Stimulated activated naive CD4-positive, alpha-beta T cell treated with Interleukin-2 at 50 U/mL for 16 hours (primary cell): ENCODE measurements around the gene SLC17A7.
"Not testable (repeated sequence)": the region's sequence is repeated elsewhere in the genome, so short reads cannot be mapped to it uniquely, and the experiment has no call there.

Experiments used
- DNase-seq: peaks from one replicate; lab custom pipeline; 2025; lab: John Stamatoyannopoulos, UW

Gene SLC17A7

DNA sequence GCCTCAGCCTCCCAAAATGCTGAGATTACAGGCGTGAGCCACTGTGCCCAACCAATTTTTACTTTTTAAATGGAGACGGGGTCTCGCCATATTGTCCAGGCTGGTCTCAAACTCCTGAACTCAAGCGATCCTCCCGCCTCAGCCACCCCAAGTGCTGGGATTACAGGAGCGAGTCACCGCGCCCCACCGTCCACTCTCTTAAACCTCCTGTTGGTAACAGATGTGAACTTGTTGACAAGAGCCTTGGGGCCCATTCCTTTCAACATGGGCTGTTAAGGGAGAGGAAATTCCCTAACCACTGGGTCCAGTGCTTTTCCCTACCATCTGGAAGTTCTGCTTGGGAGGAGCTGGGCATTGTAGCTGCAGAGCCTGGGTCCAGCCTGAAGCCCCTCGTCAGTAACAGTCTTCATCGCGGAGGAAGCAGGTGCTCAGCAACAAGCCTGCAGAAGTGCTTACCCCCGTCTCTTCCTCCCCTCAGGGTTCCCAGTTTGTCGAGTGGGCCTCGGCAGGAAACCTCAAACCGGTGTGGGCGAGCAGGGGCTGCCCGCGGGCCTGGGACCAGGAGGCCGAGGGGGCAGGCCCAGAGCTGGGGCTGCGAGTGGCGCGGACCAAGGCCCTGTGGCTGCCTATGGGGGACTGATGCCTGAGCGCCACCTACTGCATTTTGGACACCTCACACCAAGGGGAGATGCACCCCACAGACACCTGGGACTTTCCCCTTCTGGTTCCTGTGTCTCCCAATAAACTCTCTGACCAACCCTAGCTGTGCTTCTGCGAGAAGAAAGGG, 28.7 kb upstream of the SLC17A7 start:
- peak; percentile 69 for DNase-seq

DNA sequence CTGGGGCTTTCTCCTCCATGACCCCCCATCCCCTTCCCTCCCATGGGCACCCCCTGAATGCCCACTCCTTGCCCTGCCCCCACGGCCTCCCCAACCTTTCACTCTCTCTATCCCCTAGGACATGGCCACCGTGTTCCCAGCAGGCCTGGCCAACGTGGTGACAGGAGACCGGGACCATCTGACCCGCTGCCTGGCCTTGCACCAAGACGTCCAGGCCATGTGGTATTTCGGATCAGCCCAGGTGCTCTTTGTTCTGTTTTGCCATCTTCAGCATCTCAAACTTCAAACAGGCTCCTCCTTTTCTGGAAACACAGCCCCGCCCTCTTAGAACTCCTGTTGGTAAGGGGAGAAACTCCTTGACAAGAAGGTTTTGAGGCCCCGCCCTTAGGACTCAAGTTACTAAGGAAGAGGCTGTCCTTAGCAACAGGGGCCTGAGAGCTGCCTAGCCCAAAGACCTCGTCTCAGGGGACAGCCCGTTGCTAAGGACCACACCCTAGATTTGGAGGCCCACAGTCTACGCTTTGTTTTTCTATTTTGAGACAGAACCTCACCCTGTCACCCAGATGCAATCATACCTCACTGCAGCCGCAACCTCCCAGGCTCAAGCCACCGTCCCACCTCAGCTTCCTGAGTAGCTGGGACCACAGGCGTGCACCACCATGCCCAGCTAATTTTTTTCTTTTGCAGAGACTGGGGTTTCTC, 27.6 kb upstream of the SLC17A7 start:
- DNase-seq = peak; percentile 85

DNA sequence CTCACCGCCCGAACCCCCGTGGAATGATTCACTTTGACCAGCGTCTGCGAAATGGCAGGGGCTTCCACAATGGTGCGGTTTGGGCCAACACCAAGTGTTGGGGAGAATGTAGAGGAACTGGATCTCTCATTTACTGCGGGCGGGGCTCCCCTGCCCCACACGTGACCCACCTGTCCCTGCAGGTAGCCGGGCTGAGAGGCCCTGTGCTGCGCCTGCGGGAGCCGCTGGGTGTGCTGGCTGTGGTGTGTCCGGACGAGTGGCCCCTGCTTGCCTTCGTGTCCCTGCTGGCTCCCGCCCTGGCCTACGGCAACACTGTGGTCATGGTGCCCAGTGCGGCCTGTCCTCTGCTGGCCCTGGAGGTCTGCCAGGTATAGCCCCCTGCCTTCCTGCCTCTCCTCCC, 26.9 kb upstream of the SLC17A7 start:
- DNase-seq = no peak

DNA sequence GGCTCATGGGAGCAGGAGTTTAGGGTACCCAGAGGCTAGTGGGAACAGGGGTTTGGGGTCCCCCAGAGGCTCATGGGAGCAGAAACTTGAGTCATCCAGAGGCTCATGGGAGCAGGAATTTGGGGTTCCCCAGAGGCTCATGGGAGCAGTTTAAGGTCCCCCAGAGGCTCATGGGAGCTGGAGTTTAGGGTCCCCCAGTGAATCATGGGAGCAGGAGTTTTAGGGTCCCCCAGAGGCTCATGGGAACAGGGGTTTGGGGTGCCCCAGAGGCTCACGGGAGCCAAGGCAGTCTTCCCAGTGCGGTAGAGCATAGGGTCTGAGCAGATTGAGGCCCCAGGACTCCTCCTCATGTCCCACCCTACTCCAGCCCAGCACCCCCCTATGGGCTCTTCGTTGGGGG, 24.0 kb upstream of the SLC17A7 start:
- DNase-seq = no peak

DNA sequence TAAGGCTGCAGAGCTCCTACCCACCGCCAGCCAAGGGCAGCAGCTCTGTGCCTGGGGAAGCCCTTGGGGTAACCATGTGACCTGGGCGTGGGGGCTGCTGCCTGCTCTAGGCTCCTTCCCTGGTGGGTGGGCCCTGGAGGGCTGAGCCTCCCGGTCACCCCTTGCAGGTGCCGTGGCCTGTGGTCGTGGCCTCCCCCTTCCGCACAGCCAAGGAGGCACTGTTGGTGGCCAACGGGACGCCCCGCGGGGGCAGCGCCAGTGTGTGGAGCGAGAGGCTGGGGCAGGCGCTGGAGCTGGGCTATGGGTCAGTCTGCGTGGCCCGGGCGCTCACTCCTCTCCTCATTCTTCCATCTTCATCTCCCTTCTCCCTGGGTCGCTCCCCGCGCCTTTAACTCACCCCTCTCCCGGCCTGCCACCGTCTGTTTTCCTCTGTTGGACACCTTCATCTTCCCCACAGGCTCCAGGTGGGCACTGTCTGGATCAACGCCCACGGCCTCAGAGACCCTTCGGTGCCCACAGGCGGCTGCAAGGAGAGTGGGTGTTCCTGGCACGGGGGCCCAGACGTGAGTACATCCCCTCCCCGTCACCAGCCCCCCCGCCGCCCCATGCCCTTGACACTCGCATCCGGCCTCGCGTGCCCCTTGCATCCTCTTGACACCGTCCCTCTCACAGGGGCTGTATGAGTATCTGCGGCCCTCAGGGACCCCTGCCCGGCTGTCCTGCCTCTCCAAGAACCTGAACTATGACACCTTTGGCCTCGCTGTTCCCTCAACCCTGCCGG, 22.8 kb upstream of the SLC17A7 start:
- DNase-seq = no peak

DNA sequence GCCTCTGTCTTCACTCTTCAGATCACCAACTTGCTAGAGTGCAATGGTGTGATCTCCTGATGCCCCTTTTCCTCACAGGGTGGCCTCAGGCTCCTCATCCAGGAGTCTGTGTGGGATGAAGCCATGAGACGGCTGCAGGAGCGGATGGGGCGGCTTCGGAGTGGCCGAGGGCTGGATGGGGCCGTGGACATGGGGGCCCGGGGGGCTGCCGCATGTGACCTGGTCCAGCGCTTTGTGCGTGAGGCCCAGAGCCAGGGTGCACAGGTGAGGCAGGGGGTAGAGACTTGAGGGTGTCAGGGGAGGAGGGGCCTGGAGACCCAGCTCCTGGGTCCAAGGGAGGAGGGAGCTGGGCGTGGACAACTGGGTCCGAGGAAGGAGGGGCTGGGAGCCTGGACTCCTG, 21.2 kb upstream of the SLC17A7 start:
- no peak for DNase-seq

DNA sequence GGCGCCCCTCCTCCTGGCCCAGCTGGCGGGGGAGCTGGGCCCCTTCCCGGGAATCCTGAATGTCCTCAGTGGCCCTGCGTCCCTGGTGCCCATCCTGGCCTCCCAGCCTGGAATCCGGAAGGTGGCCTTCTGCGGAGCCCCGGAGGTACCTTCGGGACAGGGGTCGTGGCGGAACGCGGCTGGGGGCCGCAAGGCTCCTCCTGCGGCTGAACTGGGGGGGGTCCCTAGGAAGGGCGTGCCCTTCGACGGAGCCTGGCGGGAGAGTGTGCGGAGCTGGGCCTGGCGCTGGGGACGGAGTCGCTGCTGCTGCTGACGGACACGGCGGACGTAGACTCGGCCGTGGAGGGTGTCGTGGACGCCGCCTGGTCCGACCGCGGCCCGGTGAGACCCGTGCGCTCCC, 20.3 kb upstream of the SLC17A7 start:
- DNase-seq = no peak

DNA sequence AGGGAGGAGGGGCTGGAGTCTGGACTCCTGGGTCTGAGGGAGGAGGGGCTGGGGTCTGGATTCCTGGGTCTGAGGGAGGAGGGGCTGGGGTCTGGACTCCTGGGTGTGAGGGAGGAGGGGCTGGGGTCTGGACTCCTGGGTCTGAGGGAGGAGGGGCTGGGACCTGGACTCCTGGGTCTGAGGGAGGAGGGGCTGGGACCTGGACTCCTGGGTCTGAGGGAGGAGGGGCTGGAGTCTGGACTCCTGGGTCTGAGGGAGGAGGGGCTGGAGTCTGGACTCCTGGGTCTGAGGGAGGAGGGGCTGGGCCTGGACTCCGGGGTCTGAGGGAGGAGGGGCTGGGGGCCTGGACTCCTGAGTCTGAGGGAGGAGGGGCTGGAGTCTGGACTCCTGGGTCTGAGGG, 19.8 kb upstream of the SLC17A7 start:
- not testable (repeated sequence) for DNase-seq

DNA sequence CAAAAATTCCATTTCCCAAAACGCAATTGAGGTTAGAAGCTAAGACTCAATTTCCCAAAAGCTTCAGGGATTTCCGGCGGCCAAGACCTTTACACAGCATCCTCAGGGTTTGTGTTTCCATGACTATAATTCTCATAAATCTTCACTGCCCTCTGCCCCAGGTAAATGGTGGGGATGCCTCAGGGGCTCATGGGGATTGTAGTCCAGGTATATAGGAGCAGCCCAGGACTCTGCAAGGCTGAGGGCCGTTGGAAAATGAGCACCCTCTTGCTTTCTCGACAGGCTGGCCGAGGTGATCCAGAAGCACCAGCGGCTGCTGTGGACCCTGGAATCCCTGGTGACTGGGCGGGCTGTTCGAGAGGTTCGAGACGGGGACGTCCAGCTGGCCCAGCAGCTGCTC, 18.1 kb upstream of the SLC17A7 start:
- DNase-seq = no peak

DNA sequence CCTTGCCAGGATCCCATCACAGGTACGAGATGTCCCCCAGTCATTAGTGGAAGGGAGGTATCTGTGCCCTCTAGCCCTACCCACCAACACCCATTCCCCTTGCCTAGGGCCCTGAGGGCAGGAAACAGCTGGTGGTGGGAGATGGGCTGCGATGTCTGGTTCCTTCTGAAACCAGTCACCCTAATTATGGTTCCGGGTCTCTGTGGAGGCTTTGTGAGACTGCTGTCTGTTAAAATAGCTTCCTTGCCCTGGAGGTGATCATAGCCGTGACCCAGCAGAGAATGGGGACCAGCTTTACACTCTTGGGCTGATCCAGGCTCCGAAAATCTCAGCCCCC, 17.2 kb upstream of the SLC17A7 start:
- DNase-seq = no peak

DNA sequence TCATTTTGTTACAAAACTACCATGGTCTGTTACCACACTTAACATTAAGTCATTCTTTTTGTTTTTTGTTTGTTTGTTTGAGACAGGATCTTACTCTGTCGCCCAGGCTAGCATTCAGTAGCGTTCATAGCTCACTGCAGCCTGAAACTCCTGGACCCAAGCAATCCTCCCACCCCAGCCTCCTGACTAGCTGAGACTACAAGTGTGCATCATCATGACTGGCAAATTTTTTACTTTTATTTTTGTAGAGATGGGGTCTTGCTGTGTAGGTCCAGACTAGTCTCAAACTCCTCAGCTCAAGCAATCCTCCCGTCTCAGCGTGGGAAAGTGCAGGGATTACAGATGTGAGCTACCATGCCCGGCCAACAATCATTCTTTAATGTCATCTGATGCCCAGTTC, 15.0 kb upstream of the SLC17A7 start:
- DNase-seq = no peak

DNA sequence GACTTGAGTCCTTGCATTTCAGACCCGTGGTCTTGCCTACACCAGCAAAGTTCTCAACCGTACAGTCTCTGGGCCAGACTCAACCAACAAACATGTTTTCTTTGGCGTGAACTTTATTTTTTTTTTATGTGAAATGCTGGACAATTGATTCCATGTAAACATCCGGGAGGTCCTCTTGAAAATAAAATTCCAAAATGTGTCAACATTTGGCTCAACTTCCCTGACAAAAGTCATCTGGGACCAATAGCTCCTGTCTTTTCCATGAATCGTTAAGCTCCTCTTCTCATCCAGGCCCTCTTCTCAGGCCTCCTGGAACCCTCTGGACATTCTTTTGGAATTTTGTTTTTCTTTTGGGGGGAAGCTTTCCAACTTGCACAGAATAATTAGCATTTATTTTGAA, 14.4 kb upstream of the SLC17A7 start:
- no peak for DNase-seq

DNA sequence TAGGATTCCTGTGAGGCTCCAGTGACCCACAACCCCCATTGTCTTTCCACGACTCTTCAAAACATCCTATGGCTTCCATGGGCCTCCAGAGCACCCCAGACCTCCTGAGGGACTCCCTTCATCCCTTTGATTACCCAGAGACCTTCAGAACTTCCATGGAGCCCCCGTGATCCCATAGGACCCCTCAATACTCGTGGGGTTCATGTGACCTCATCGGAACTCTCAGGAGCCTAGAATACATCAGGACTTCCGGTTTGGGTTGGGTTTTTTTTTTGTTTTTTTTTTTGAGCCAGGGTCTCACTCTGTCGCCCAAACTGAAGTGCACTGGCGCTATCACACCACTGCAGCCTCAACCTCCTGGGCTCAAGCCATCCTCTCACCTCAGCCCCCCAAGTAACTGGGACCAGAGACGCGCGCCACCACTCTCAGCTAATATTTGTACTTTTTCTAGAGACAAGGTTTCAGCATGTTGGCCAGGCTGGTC, 12.5 kb upstream of the SLC17A7 start:
- DNase-seq = no peak

DNA sequence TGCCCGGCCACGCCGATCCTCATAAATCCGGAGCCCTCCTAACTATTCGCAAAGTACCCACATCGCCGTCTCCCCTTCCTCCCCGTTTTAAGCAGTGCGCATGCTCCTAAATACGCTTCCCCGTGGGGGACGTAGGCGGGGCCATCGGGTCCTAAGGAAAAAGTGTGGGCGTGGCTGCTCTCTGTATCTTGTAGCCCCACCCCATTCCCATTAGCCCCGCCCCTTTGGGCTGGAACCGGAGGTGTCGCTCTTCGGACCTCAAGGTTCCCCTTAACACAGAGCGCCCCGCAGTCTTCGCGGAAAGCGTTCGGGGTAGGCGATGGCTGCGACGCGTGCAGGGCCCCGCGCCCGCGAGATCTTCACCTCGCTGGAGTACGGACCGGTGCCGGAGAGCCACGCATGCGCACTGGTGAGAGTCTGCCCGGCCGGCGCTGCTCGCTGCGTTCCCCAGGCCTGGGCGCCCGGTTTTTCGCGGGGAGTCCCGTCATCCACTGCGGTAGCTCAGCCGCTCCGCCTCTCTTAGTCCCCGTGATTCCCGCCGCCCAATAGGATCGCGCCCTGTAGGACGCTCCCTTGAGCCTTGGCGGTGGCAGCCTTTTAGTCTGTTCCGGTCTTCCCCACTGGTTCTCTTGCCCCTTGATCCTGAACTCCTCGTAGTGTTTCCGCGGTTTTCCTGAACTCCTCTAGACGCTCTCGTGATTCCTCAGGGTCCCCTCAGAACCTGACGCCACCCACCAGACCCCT, 11.9 kb upstream of the SLC17A7 start, which contains the start of gene ALDH16A1:
ALDH16A1 (plus strand) TSS at position 213 of the 744 bp plus-strand sequence; CDS start at position 320, 107 bp downstream.
- DNase-seq = peak; percentile 98

DNA sequence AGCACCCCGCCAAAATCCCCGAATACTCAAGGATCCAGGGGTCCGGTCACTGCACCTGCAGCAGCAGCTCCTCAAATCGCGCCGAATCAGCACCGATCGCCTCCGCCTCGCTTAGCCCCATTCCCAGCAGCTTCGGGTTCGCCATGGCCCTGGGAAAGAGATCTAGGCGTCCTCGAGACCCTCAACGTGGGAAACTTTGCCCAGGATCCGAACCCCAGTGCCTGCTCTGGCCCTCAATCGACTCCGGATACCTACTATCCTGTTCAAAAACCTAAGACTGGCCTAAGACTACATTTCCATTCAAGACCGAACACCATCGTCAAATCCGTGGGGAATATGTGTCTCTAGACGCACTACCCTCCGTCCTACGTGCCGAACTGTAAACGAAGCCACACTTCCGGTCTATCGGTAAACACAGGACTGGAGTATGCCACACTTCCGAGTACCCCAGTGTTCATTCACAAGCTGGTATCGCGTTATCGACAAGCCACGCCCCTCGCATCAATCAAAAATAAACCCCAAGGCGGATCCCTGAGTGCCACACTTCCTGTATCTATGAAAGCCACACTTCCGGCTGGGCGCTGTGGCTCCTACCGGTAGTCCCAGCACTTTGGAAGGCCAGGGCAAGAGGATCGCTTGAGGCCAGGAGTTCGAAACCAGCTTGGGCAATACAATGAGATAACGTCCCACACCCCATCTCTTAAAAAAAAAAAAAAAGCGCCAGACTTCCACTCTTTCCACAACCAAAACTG, 10.3 kb upstream of the SLC17A7 start, which contains the start of gene PIH1D1:
PIH1D1 (minus strand) TSS at position 385 of the 752 bp plus-strand sequence; CDS start at position 145, 240 bp downstream.
- DNase-seq = peak; percentile 93

DNA sequence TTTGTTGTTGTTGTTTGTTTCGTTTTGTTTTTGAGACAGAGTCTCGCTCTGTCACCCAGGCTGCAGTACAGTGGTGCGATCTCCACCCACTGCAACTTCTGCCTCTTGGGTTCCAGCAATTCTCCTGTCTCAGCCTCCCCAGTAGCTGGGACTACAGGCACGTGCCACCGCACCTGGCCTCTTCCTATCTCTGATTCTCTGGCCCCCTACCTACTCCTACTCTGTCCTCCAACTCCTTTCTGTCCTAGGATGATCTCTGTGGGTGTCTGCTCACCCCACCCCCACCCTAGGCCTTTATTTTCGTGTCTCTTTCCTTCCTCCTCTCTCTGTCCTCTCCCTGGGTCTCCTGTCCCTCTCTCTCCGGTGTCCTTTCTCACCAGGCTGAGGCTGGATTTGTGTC, 9.1 kb upstream of the SLC17A7 start:
- no peak for DNase-seq

DNA sequence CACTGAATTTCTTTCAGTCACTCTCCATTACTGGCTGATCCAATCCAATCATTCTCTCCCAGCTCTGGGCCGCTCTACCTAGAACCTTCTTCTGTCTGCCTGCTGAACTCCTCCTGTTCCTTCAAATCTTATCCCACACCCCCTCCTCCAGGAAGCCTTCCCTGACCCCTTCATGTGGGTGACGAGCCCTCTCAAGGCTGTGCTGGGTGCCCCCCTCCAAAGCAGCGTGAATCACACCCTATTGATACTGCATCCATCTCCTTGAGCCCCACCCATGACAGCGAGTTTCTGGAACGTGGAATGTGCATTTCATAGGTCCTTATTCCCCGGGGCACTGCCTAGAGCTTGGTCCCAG, 7.1 kb upstream of the SLC17A7 start:
- DNase-seq = no peak

DNA sequence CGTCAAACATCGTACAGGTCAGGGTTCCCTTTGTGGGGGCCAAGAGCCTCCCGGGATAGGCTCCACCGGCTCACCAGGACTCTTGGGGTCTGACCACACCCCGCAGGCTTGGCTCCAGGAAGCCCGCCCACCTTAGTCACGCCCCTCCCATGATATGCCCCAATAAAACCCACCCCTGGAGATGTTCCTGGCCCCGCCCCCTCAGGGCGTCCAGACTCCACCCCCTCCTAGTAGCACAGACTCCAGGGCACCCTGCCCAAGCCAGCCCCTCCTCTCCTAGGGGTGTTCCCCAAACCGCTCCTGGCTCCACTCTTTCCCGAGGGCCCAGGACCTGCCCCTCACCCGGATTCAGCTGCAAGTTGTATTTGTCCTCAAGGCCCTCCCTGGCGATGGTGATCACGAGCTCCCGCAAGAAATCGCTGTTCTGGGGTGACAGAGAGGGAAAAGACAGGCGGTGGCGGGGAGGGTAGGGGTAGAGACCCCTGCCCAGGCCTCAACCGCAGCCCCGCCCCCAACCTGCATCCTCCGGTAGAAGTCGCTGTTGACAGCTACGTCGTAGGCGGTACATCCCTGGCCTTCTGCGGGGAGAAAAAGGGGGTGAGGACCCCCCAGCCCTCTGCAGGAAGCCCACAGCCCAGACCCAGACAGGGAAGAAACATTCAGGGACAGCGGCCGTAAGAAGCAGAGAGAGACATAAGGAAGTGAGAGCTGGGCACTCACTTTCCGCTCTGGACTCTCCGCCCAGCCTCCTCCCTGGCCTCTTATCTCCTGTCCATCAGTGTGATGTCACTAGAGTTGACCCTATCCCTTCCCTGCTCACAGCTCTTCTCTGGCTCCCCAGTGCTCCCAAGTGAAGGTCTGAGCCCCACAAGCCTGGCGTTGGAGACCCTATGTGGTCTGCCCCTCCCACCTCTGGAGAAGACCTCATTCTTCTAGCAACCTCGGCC, 6.4 kb upstream of the SLC17A7 start:
- no peak for DNase-seq

DNA sequence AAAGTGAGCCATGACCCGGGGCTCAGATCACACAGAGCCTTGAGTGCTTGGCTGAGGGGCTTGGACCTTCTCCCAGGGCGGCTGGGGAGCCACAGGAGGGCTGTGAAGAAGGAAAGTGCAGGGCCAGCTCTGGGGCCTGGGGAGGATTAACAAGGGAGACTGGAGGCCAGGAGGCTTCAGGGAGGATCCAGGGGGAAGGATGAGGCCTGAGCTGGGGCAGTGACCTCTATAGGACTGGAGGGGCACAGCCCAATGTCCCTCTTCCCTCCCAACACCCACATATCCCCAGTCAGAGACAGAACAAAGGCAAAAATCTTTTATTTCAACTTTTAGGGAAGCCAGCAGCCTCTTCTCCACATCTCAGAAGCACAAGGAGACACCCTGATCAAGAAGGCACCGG, 4.7 kb upstream of the SLC17A7 start:
- no peak for DNase-seq

DNA sequence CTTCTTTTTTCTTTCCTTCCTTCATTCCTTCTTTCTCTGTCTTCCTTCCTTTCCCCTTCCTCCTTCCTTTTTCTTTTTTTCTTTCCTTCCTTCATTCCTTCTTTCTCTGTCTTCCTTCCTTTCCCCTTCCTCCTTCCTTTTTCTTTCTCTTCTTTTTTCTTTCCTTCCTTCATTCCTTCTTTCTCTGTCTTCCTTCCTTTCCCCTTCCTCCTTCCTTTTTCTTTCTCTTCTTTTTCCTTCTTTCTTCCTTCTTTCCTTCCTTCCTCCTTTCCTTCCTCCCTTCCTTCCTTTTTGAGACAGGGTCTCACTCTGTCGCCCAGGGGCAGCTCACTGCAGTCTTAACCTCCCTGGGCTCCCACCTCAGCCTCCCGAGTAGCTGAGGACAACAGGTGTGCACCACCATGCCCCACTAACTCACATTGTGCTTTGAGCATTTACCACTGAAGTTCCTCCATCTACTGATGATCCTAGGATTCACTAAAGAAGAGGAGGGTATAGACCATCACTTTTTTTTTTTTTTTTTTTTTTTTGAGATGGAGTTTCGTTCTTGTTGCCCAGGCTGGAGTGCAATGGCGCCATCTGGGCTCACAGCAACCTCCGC, 2.9 kb upstream of the SLC17A7 start:
- DNase-seq = not testable (repeated sequence)
